HEK293 (cell line): ENCODE data around the gene NGB.

Experiments used
- ZNF10 ChIP-seq: fragments of 450-650 bp; formaldehyde crosslinking; IDR thresholded peaks from 2 replicates; pipeline ENCODE4 v1.5.1; 2017; ENCODE audit warnings: missing biosample characterization, missing genetic modification characterization
- TF ChIP-seq, protein P1 (sequence below): fragments of 450-650 bp; formaldehyde crosslinking; IDR thresholded peaks from 2 replicates; pipeline ENCODE4 v1.5.1; 2016; ENCODE audit warnings: missing biosample characterization, missing genetic modification characterization

DNA sequence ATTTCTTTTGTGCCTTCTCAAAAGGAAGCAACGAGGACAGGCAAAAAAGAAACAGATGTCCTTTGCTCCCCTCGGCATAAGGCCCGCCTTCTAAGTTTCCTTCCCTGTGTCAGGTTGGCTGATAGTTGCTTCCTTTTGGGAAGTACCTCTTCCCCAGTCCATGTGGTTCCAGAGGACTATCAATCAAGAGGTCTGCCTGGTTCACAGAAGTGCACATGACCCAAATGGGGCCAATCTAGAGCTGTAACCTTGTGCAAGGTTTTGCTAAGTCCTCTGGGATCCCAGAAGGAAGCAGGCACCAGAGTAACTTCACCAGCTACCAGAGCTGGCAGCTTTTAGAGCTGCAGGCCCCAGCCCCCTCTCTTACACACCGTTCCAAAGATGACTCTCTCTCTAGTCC lies 46.8 kb downstream of the NGB start:
- no peak for TF ChIP-seq ZNF10
- TF ChIP-seq, protein P1, sequence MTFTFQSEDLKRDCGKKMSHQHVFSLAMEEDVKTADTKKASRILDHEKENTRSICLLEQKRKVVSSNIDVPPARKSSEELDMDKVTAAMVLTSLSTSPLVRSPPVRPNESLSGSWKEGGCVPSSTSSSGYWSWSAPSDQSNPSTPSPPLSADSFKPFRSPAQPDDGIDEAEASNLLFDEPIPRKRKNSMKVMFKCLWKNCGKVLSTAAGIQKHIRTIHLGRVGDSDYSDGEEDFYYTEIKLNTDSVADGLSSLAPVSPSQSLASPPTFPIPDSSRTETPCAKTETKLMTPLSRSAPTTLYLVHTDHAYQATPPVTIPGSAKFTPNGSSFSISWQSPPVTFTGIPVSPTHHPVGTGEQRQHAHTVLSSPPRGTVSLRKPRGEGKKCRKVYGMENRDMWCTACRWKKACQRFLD (tag by site-specific recombination) = no peak
